Esophagus muscularis mucosa (tissue), 3 donors: ENCODE data around the gene TBCEL.

Experiments used
- POLR2A ChIP-seq: fragments of 450-650 bp; IDR thresholded peaks from one replicate; pipeline ENCODE4 v1.6.1; 2017; ENCODE audit warnings: antibody characterized with exemption, moderate library complexity, mild to moderate bottlenecking, low read depth
- POLR2AphosphoS5 ChIP-seq, 2 donors: sonication (generic); formaldehyde crosslinking; IDR thresholded peaks; one replicate each; pipeline ENCODE4 v1.6.1; 2017; ENCODE audit warnings: antibody characterized with exemption in 2 of 2
- TF ChIP-seq, protein P1 (sequence below), 3 experiments: fragments of 200-600 bp in 2 of 3; fragments of 450-650 bp in 1 of 3; sonication (generic) in 2 of 3; IDR thresholded peaks; one replicate each; pipeline ENCODE4 v1.5.1; 2017 to 2019; ENCODE audit warnings: antibody characterized with exemption in 3 of 3, mild to moderate bottlenecking in 2 of 3, moderate library complexity in 1 of 3

DNA sequence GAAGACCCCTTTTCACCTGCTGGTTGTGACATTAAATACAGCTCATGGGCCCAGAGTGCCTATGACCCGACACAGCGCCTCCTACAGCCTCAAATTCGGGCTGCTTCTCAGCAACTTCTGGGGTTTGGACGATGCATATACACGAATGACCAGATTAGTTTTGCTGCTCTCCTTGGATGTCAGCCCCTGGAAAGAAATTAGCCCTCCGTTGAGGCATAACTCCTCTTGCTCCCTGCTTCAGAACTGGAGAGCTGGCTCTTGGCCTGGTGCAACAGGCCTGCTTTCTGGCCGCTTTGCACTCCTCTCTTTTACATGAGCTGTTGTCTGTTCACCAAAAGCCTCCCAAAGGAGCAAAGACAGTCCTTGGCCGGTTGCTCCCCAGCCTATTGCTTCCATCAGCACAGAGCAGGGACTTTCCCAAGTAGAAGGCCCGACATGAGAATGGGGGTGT, 80.4 kb downstream of the TBCEL start:
- TF ChIP-seq, protein P1, sequence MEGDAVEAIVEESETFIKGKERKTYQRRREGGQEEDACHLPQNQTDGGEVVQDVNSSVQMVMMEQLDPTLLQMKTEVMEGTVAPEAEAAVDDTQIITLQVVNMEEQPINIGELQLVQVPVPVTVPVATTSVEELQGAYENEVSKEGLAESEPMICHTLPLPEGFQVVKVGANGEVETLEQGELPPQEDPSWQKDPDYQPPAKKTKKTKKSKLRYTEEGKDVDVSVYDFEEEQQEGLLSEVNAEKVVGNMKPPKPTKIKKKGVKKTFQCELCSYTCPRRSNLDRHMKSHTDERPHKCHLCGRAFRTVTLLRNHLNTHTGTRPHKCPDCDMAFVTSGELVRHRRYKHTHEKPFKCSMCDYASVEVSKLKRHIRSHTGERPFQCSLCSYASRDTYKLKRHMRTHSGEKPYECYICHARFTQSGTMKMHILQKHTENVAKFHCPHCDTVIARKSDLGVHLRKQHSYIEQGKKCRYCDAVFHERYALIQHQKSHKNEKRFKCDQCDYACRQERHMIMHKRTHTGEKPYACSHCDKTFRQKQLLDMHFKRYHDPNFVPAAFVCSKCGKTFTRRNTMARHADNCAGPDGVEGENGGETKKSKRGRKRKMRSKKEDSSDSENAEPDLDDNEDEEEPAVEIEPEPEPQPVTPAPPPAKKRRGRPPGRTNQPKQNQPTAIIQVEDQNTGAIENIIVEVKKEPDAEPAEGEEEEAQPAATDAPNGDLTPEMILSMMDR (IDR thresholded peaks at IDR 0.05), result no peak
- TF ChIP-seq POLR2AphosphoS5 (IDR thresholded peaks at IDR 0.05) (no peak), POLR2A (no peak)
